Fibroblast of skin of scalp (primary cell): ENCODE data around the gene KRT28.
A peak's percentile ranks its signal among the peaks of the same experiment; 100 is the strongest.
"Not testable (repeated sequence)": the region's sequence is repeated elsewhere in the genome, so short reads cannot be mapped to it uniquely, and the experiment has no call there.

ENCODE experiments used
- DNase-seq: peaks from one replicate; pipeline ENCODE4 v3.0.0-alpha.2; 2013

KRT28 gene

GRCh38 chr17:40818733-40819527 is 19.2 kb upstream of the KRT28 start:
- peak; percentile 91 for DNase-seq

GRCh38 chr17:40818343-40818732 is 18.6 kb upstream of the KRT28 start:
- no peak for DNase-seq

GRCh38 chr17:40817103-40817682 is 17.4 kb upstream of the KRT28 start:
- DNase-seq = no peak

- DNase-seq = no peak
Measured at GRCh38 chr17:40816569-40816968, 16.8 kb upstream of the KRT28 start.

- no peak for DNase-seq
Measured at GRCh38 chr17:40815381-40815780, 15.6 kb upstream of the KRT28 start.

- not testable (repeated sequence) for DNase-seq
Measured at GRCh38 chr17:40814657-40815056, 14.9 kb upstream of the KRT28 start.

GRCh38 chr17:40813804-40814203 is 14.0 kb upstream of the KRT28 start:
- peak; percentile 4 for DNase-seq

GRCh38 chr17:40812639-40813038 is 12.9 kb upstream of the KRT28 start:
- DNase-seq = no peak

GRCh38 chr17:40810494-40810893 is 10.7 kb upstream of the KRT28 start:
- DNase-seq = peak; percentile 44

- DNase-seq = peak; percentile 29
Measured at GRCh38 chr17:40809721-40810421, 10.1 kb upstream of the KRT28 start.

GRCh38 chr17:40806131-40806530 is 6.4 kb upstream of the KRT28 start:
- DNase-seq = peak; percentile 12

GRCh38 chr17:40803617-40804082 is 3.9 kb upstream of the KRT28 start:
- peak; percentile 72 for DNase-seq

GRCh38 chr17:40801157-40801556 is 1.4 kb upstream of the KRT28 start:
- DNase-seq = no peak

- DNase-seq = no peak
Measured at GRCh38 chr17:40800381-40800780, 622 bp upstream of the KRT28 start.

- no peak for DNase-seq
Measured at GRCh38 chr17:40796846-40797245, 2.9 kb downstream of the KRT28 start.

GRCh38 chr17:40795019-40795667 is 4.6 kb downstream of the KRT28 start:
- no peak for DNase-seq

GRCh38 chr17:40794466-40794865 is 5.3 kb downstream of the KRT28 start:
- no peak for DNase-seq

GRCh38 chr17:40793832-40794231 is 5.9 kb downstream of the KRT28 start:
- DNase-seq = no peak

GRCh38 chr17:40791787-40792436 is 7.8 kb downstream of the KRT28 start:
- DNase-seq = peak; percentile 49

GRCh38 chr17:40791111-40791510 is 8.6 kb downstream of the KRT28 start:
- peak; percentile 27 for DNase-seq

- no peak for DNase-seq
Measured at GRCh38 chr17:40782450-40782849, 17.3 kb downstream of the KRT28 start, which contains the start of gene KRT27. KRT27 (minus strand) TSS chr17:40782550; CDS start chr17:40782493, 57 bp downstream.

GRCh38 chr17:40779181-40779909 is 20.4 kb downstream of the KRT28 start:
- DNase-seq = no peak
